ENCODE results near the gene GALNS. TPM values are rescaled to one million over a fixed set of nuclear protein-coding genes. Genes with fewer than 3 reads are reported as not detected.

The GALNS gene
- polyA plus RNA-seq, 2 of the 4 experiments (the other 2 are of a cell fraction): 7.0 to 31.2 TPM

GRCh38 chr16:88777471-88778270, 79.1 kb downstream of the GALNS start (continued):
- no peak for TF ChIP-seq E2F6 (IDR thresholded peaks at IDR 0.05; ENCODE audit: borderline replicate concordance, low read depth)
- TF ChIP-seq FOXS1 (CRISPR knock-in tag; IDR thresholded peaks at IDR 0.05): no peak
- no peak for TF ChIP-seq MYC (IDR thresholded peaks at IDR 0.05; ENCODE audit: borderline replicate concordance, low read length)
- no peak for TF ChIP-seq CHD2 (IDR thresholded peaks at IDR 0.05; ENCODE audit: low read length, partially characterized antibody)
- TF ChIP-seq JUNB (IDR thresholded peaks at IDR 0.05): no peak

- FAIRE-seq (no peak), ATAC-seq (no peak), DNase-seq (ENCODE audit: low read depth in 1 of 2, low spot score in 1 of 2) (no peak)
- Histone ChIP-seq H3K4me3 (no peak overlapping the region), H3K4me2 (no peak overlapping the region), H3K27ac (no peak overlapping the region), H3K9me3 (no peaks in the 10 kb centered on the region), H3K4me1 (peaks cover 37% of the 10 kb centered on the region)
- ChIA-PET POLR2A (no interaction called here), CTCF (interaction anchor here (0.6 to 0.7 kb wide), 2 partner anchors 21 to 1315 kb away, joined by 3 read pairs; no protein-coding TSS in a partner anchor)
- WGBS (ENCODE audit: missing lambda C conversion rate): 97% methylated on average over 17 of the region's 18 CpGs
- TF ChIP-seq RCOR1 (IDR thresholded peaks at IDR 0.05; ENCODE audit: low read depth, low read length) (no peak), FOSB (CRISPR knock-in tag; IDR thresholded peaks at IDR 0.05) (no peak), ATOH8 (CRISPR knock-in tag; IDR thresholded peaks at IDR 0.05; ENCODE audit: low read depth) (no peak), HOXB5 (CRISPR knock-in tag; IDR thresholded peaks at IDR 0.05) (no peak), NR3C1 (IDR thresholded peaks at IDR 0.05) (no peak), POLR2AphosphoS2 (conservative IDR thresholded peaks at IDR 0.05; ENCODE audit: low read length) (no peak), ZNF302 (CRISPR knock-in tag; IDR thresholded peaks at IDR 0.05) (no peak), REST (IDR thresholded peaks at IDR 0.05) (no peak), PBX3 (IDR thresholded peaks at IDR 0.05) (no peak), HOXA7 (CRISPR knock-in tag; IDR thresholded peaks at IDR 0.05) (no peak), MYC (IDR thresholded peaks at IDR 0.05; ENCODE audit: borderline replicate concordance, low read length) (no peak), EHMT2 (IDR thresholded peaks at IDR 0.05; ENCODE audit: low read depth) (no peak), USF2 (IDR thresholded peaks at IDR 0.05) (no peak), RAD21 (conservative IDR thresholded peaks at IDR 0.05 in 1 of 2, IDR thresholded peaks at IDR 0.05 in 1 of 2) (no peak), POLR2A (IDR thresholded peaks at IDR 0.05; ENCODE audit: low read length) (no peak)
Measured at GRCh38 chr16:88775825-88776224, 80.9 kb downstream of the GALNS start.
